GM19193 (cell line): ENCODE results near the gene FPGS.

ENCODE experiments used
- POLR2A ChIP-seq: IDR thresholded peaks from 4 replicates; pipeline ENCODE4 v1.6.1; 2011; ENCODE audit not compliant: insufficient read depth, insufficient read length; ENCODE audit errors: extremely low read depth

FPGS gene

GRCh38 chr9:127780126-127780885, 22.4 kb upstream of the FPGS start:
- no peak for TF ChIP-seq POLR2A

- TF ChIP-seq POLR2A: no peak
These were observed 20.9 kb upstream of the FPGS start for GRCh38 chr9:127781806-127782205.

GRCh38 chr9:127783111-127784008, 19.3 kb upstream of the FPGS start:
- peak; percentile 51 for TF ChIP-seq POLR2A

- no peak for TF ChIP-seq POLR2A
These were observed 17.4 kb upstream of the FPGS start for GRCh38 chr9:127785023-127785932.

GRCh38 chr9:127785933-127786772, 16.5 kb upstream of the FPGS start, which contains the start of gene CDK9:
Gene CDK9, plus strand, starts transcription at chr9:127786034. Its CDS starts 115 bp downstream, at chr9:127786149.
- TF ChIP-seq POLR2A: peak; percentile 65

GRCh38 chr9:127786773-127787104, 15.9 kb upstream of the FPGS start:
- TF ChIP-seq POLR2A: no peak

GRCh38 chr9:127788337-127789011, 14.2 kb upstream of the FPGS start:
- TF ChIP-seq POLR2A: no peak

GRCh38 chr9:127789179-127789578, 13.5 kb upstream of the FPGS start:
- no peak for TF ChIP-seq POLR2A

DNA sequence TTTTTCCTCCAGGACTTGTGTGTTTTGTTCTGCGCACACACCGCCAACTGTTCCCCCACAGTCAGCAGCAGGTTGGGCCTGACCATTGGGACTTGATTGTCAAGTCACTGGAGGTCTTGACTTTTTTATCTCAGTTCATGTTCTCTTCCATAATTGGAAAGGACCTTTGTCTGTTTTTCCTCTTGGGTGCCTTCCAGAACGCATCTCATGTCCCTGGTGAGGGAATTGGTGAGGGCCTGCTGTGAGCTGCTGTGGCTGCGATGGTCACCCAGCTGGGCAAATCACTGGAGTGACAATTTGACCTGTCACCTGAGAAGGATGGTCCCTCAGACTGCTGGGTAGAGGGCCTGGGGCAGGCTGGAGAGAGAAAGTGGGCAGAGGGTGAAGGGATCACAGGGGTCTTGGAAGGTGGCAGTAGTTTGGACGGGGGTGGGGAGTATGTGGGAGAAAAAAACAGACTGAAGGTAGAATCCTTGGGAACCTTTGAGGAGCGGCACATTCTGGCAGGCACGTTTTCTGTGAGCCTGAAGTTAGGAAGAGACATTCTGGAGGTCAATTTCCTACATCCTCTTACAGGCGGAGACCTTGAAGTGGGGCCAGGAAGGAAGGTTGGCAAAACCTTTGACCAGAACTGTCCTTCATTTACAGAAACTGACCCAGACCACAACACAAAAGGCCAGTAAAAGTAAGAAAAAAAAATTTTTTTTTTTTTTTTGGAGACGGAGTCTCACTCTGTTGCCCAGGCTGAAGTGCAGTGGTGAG, 12.4 kb upstream of the FPGS start:
- no peak for TF ChIP-seq POLR2A

DNA sequence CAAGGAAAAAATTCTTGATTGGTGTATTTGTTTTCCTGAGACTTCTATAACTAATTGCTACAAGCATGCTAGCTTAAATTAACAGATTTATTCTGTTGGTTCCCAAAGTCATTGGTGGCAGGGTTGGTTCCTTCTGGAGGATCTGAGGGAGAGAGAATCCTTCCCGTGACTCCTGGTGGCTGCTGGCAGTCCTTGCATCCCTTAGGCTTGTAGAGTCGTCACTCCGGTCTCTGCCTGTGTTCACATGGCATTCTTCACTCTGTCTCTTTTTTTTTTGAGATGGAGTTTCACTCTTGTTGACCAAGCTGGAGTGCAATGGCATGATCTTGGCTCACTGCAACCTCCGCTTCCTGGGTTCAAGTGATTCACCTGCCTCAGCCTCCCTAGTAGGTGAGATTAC, 11.6 kb upstream of the FPGS start:
- no peak for TF ChIP-seq POLR2A

- TF ChIP-seq POLR2A: no peak
These were observed 10.2 kb upstream of the FPGS start for GRCh38 chr9:127792417-127793031.

- peak; percentile 37 for TF ChIP-seq POLR2A
These were observed 9.5 kb upstream of the FPGS start for GRCh38 chr9:127793093-127793708.
